Thoracic aorta (tissue), 2 donors: ENCODE measurements around the gene PDCL3. TPM values are rescaled to one million over a fixed set of nuclear protein-coding genes. Genes with fewer than 3 reads are reported as not detected.

Experiments
- ATAC-seq: fragments of 150-250 bp; one replicate; pipeline ENCODE4 v1.8.0; 2017; ENCODE audit warnings: low read depth; ENCODE audit not compliant: insufficient number of reproducible peaks, low FRiP score
- DNase-seq: peaks from one replicate; pipeline ENCODE4 v3.0.0-alpha.2; 2020; ENCODE audit warnings: low spot score
- H3K27ac ChIP-seq, 2 donors: fragments of 200-600 bp; sonication (generic); 1 replicate in 1 of 2; 2 replicates in 1 of 2; pipeline ENCODE4 v1.5.1; 2016; ENCODE audit warnings: mild to moderate bottlenecking in 2 of 2, moderate library complexity in 2 of 2
- H3K27me3 ChIP-seq: fragments of 200-600 bp; sonication (generic); replicated peaks from 2 replicates; pipeline ENCODE4 v1.6.0; 2016; ENCODE audit warnings: mild to moderate bottlenecking; ENCODE audit not compliant: insufficient read depth
- H3K36me3 ChIP-seq: fragments of 200-600 bp; sonication (generic); one replicate; pipeline ENCODE4 v1.5.1; 2016
- H3K4me1 ChIP-seq, 2 donors: fragments of 200-600 bp; sonication (generic); 1 replicate in 1 of 2; 2 replicates in 1 of 2; pipeline versions ENCODE4 v1.5.1 to v1.6.0; 2016; ENCODE audit warnings: low read depth in 2 of 2, mild to moderate bottlenecking in 1 of 2; ENCODE audit not compliant: control insufficient read depth in 1 of 2
- H3K4me3 ChIP-seq: fragments of 200-600 bp; sonication (generic); 2 replicates; pipeline ENCODE4 v1.5.1; 2016; ENCODE audit warnings: mild to moderate bottlenecking
- H3K9me3 ChIP-seq: fragments of 200-600 bp; sonication (generic); 2 replicates; pipeline ENCODE4 v1.5.1; 2016
- total RNA-seq, 2 donors: library from RNA; depleted of rRNA; stranded (reverse); fragments of >200 nt; gene quantifications; one replicate each; pipeline versions ENCODE4 v1.1.0 to v1.2.3, GENCODE V29; 2016
- TF ChIP-seq, protein P1 (sequence below): fragments of 200-600 bp; sonication (generic); IDR thresholded peaks from one replicate; pipeline ENCODE4 v1.5.1; 2019; ENCODE audit warnings: antibody characterized with exemption

The PDCL3 gene
- total RNA-seq, 2 donors from 2014 or later = 7.5 to 13.4 TPM

DNA sequence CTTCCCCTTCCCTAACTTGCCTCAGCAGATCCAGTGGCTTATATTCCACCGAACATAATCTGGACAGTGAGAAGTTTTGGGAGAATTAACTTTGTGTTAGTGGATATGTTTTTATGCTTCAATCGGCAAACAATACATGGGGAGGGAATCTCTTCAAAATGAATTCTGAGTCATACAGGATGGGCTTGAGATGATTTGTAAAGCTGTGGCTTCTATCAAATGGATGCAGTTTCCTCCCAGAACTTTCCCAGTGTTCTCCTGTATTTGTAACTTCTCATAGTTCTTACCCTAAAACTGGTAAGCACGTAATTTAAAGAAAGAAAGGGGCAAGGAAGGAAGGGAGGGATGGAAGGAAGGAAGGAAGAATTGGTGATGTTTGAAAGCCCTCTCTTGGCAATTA, 36.8 kb downstream of the PDCL3 start:
- no peaks in the 10 kb centered on the region for H3K9me3 ChIP-seq
- H3K27me3 ChIP-seq = no peaks in the 10 kb centered on the region
- no peak for ATAC-seq
- TF ChIP-seq, protein P1, sequence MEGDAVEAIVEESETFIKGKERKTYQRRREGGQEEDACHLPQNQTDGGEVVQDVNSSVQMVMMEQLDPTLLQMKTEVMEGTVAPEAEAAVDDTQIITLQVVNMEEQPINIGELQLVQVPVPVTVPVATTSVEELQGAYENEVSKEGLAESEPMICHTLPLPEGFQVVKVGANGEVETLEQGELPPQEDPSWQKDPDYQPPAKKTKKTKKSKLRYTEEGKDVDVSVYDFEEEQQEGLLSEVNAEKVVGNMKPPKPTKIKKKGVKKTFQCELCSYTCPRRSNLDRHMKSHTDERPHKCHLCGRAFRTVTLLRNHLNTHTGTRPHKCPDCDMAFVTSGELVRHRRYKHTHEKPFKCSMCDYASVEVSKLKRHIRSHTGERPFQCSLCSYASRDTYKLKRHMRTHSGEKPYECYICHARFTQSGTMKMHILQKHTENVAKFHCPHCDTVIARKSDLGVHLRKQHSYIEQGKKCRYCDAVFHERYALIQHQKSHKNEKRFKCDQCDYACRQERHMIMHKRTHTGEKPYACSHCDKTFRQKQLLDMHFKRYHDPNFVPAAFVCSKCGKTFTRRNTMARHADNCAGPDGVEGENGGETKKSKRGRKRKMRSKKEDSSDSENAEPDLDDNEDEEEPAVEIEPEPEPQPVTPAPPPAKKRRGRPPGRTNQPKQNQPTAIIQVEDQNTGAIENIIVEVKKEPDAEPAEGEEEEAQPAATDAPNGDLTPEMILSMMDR = no peak
- no peak overlapping the region for H3K27ac ChIP-seq
- H3K4me1 ChIP-seq = peaks cover 7 to 14% of the 10 kb centered on the region in 2 donors
- no peak overlapping the region for H3K4me3 ChIP-seq
- no peaks in the 10 kb centered on the region for H3K36me3 ChIP-seq
- no peak for DNase-seq

DNA sequence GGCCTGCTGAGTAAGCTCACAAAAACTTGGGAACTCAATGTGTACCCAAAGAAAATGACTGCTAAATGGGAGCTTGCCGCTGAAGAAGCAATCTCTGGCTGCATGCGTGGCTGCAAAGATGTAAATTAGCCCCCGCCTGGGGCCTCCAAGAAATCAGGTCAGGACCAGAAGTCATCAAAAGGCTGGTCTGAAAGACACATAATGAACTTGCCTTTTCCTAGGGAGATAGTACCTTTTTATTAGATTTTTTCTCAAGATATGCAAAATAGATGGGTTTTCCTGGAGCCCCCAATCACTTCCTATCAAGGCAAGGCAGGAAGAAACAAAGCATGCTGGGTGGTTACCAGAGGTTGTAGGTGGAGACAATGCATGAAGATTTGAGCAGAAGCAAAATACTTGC, 38.9 kb downstream of the PDCL3 start:
- Histone ChIP-seq H3K4me1 (peaks cover 10 to 17% of the 10 kb centered on the region in 2 donors), H3K4me3 (no peak overlapping the region), H3K9me3 (no peaks in the 10 kb centered on the region), H3K27me3 (no peaks in the 10 kb centered on the region), H3K36me3 (no peaks in the 10 kb centered on the region), H3K27ac (no peak overlapping the region)
- ATAC-seq (no peak), DNase-seq (no peak)
- TF ChIP-seq, protein P1 = no peak

DNA sequence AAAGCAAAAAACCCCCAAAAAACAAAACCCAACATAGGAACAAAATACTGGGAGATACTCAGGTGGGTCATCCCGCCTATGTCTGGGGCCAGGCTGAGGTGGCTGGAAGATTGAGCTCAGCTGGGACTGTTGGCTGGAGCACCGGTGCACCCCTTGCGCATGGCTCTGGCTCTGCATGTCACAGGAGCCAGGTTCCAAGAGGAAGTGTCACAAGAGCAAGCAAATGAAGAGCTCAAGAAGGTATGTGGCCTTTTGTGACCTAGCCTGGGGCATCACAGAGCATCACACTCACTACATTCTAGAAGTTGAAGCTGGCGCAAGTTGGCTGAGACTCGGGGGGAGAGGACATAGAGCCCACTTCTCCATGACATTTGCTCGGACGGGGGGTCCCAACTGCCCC, 40.6 kb downstream of the PDCL3 start:
- ATAC-seq = no peak
- Histone ChIP-seq H3K27ac (peak overlapping the region; percentile 76 to 81), H3K36me3 (no peaks in the 10 kb centered on the region), H3K27me3 (no peaks in the 10 kb centered on the region), H3K9me3 (no peaks in the 10 kb centered on the region), H3K4me1 (peaks cover 10 to 17% of the 10 kb centered on the region in 2 donors), H3K4me3 (no peak overlapping the region)
- DNase-seq = no peak
- TF ChIP-seq, protein P1 = no peak

DNA sequence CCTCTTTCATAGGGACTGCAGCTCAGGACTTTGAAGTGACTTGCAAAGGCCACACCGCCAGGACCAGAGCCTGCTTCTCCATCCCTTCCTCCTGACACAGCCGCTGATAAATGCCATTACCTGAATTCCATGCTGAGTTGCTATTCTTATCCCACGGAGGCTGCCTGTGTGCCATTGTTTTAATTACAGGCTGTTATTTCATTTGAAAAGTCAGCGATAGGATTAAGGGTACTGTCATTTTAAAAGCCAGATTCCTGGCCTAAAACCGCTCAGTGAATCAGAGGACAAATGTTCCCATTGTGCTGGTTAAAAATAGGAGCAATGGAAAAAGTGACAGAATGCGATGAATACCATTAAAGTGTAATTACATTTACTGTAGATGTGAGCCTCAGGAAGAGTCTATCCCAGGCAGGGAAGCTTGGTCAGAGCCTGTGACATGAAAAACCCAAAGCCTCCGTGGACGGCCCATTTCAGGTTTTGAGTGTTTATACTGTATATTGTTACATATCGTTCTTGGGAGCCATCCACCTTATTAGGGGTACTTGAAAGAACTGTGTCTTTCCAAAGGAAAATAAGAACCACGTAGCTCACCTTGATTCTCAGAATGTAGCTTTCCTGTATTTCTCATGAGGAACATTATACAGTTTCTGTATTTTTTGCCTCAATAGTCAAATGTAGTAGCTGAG, 41.3 kb downstream of the PDCL3 start:
- no peaks in the 10 kb centered on the region for H3K9me3 ChIP-seq
- H3K4me3 ChIP-seq = peak overlapping the region; percentile 51
- DNase-seq = no peak
- H3K36me3 ChIP-seq = no peaks in the 10 kb centered on the region
- no peaks in the 10 kb centered on the region for H3K27me3 ChIP-seq
- peak overlapping the region; percentile 76 to 81 for H3K27ac ChIP-seq
- ATAC-seq = peak; percentile 76
- H3K4me1 ChIP-seq = peaks cover 10 to 17% of the 10 kb centered on the region in 2 donors
- TF ChIP-seq, protein P1 = no peak

DNA sequence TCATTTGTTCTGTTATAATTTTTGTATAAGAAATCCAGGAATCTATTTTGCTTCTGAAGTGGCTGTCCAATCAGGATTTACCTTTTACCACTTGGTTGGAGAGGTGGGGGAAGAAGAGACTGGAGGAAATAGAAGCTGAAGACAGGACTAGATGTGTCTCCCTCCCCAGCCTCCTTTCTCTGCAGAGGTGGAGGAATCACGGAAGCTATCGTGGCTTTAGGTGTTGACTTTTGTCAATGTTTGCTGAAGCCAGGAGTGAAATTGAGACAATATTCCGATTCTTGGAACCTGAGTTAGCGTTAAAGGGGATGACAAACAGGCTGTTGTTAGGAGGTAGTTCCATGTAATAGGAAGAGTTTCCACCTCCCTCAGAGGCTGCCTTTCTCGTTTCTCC, 43.5 kb downstream of the PDCL3 start:
- DNase-seq (no peak), ATAC-seq (no peak)
- no peak overlapping the region for H3K27ac ChIP-seq
- H3K4me3 ChIP-seq = no peak overlapping the region
- no peaks in the 10 kb centered on the region for H3K27me3 ChIP-seq
- no peaks in the 10 kb centered on the region for H3K9me3 ChIP-seq
- peaks cover 10 to 17% of the 10 kb centered on the region in 2 donors for H3K4me1 ChIP-seq
- TF ChIP-seq, protein P1 = no peak
- H3K36me3 ChIP-seq = no peaks in the 10 kb centered on the region
